ENCODE measurements around the gene C1orf35. TPM values are rescaled to one million over a fixed set of nuclear protein-coding genes. Genes with fewer than 3 reads are reported as not detected.
A peak's percentile ranks its signal among the peaks of the same experiment; 100 is the strongest.

C1orf35 gene
- total RNA-seq, 2 donors from 2014 or later: 4.5 to 4.9 TPM

DNA sequence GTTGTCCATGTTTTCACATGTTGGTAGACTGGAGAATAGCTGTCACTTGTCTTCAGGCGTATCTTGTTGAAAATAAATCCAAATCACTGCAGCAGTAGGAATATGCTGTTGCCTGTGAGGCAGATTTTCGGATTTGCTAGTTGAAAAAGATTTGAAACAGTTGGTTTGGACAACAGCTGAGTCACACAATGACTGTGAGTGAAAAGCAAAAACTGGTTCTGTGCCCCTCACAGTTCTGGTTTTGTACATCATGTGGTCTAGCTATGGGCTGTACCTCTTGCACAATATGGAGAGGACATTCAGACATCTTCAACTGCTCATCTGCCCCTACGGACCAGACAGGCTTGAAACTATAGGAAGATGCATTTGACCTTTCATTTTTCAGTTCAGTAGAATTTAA, 18.8 kb downstream of the C1orf35 start:
- TF ChIP-seq, protein P1, sequence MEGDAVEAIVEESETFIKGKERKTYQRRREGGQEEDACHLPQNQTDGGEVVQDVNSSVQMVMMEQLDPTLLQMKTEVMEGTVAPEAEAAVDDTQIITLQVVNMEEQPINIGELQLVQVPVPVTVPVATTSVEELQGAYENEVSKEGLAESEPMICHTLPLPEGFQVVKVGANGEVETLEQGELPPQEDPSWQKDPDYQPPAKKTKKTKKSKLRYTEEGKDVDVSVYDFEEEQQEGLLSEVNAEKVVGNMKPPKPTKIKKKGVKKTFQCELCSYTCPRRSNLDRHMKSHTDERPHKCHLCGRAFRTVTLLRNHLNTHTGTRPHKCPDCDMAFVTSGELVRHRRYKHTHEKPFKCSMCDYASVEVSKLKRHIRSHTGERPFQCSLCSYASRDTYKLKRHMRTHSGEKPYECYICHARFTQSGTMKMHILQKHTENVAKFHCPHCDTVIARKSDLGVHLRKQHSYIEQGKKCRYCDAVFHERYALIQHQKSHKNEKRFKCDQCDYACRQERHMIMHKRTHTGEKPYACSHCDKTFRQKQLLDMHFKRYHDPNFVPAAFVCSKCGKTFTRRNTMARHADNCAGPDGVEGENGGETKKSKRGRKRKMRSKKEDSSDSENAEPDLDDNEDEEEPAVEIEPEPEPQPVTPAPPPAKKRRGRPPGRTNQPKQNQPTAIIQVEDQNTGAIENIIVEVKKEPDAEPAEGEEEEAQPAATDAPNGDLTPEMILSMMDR (IDR thresholded peaks at IDR 0.05): no peak
- H3K4me1 ChIP-seq: peaks cover 0 to 73% of the 10 kb centered on the region in 2 donors
- peaks cover 12% of the 10 kb centered on the region for H3K36me3 ChIP-seq
- H3K4me3 ChIP-seq: peak overlapping the region; percentile 78 to 100
- no peaks in the 10 kb centered on the region for H3K9me3 ChIP-seq
- no peak for DNase-seq (ENCODE audit: low spot score)
- H3K27ac ChIP-seq: peak overlapping the region; percentile 96 to 97
- H3K27me3 ChIP-seq: no peaks in the 10 kb centered on the region

DNA sequence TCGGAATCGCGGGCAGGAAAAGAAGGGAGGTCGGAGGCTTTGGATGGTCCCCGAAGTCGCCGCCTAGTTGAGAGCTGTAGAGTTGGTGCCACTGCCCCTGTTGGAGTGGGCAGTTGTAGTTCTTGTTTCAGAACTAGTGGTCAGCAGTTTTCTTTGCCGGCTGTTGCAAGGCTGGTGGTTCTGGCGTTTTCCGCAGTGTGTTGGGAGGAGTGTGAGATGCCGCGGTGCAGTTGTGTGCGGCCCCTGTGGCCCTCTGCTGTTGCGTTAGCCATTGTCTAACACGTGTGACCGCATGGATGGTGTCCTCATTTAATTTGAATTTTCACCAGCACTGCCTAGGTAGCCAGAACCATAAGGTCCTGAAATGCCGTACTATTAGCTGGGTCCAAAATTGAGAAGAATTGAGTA, 19.2 kb downstream of the C1orf35 start:
- peak overlapping the region; percentile 78 to 100 for H3K4me3 ChIP-seq
- no peaks in the 10 kb centered on the region for H3K27me3 ChIP-seq
- no peaks in the 10 kb centered on the region for H3K9me3 ChIP-seq
- H3K27ac ChIP-seq: peak overlapping the region; percentile 96 to 97
- H3K4me1 ChIP-seq: peaks cover 0 to 68% of the 10 kb centered on the region in 2 donors
- no peak for DNase-seq (ENCODE audit: low spot score)
- TF ChIP-seq, protein P1 (IDR thresholded peaks at IDR 0.05): no peak
- H3K36me3 ChIP-seq: peaks cover 11% of the 10 kb centered on the region

DNA sequence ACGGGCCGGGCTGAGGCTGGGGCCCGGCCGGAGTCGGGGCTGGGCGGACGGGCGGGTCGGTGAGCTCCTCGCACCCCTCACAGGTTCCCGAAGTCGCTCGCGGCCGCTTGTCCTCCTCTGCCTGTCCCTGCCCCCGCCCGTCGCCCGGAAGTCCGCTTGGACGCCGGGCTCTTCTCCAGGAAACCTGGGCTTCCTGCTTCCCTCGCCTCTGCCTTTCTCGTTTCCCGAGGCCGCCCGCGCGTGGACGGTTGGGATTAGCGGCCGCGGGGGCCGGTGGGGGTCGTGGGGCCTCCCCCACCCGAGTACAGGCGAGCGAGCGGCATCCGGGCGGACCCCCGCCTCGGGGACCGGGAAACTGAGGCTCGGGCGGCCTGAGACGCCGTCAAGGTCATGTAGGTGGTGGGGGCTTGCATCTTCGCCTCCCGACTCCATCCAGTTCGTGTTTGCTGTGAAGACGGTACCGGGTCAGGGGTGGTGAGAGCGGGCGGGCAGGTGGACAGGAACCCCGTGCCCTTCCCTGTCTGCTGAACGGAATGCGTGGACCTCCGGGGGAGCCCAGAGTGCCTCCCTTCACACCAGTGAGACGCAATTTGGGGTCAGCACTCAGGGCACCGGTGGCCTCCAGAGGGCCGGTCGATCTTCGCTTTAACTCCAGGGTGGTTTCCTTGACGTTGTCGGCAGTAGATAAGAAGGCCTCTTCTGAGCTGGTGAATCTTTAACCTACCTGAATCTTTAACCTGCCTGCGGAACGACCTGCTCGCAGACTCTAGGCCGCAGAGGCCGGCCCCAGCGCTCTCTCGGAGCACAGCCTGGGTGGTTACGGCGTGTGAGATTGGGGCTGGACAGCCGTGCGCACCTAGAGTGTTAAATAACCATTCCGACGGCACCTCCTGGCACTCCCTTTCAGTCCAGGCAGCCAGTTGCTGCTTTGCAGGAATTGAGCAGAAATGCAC, 19.9 kb downstream of the C1orf35 start:
- H3K27me3 ChIP-seq: no peaks in the 10 kb centered on the region
- peak overlapping the region; percentile 96 to 97 for H3K27ac ChIP-seq
- H3K36me3 ChIP-seq: peaks cover 7% of the 10 kb centered on the region
- peaks cover 0 to 62% of the 10 kb centered on the region in 2 donors for H3K4me1 ChIP-seq
- peak overlapping the region; percentile 78 to 100 for H3K4me3 ChIP-seq
- TF ChIP-seq, protein P1 (IDR thresholded peaks at IDR 0.05): no peak
- DNase-seq (ENCODE audit: low spot score): no peak
- no peaks in the 10 kb centered on the region for H3K9me3 ChIP-seq

- TF ChIP-seq, protein P1 (IDR thresholded peaks at IDR 0.05): peak in 1 of 2 donors; percentile 46
- Histone ChIP-seq H3K27ac (peak within 1 kb of the TSS; percentile 96 to 97), H3K36me3 (peaks cover 7% of the 10 kb centered on the region), H3K4me1 (peaks cover 0 to 53% of the 10 kb centered on the region in 2 donors), H3K4me3 (peak within 1 kb of the TSS; percentile 78 to 100), H3K9me3 (no peaks in the 10 kb centered on the region), H3K27me3 (no peaks in the 10 kb centered on the region)
- DNase-seq (ENCODE audit: low spot score): peak; percentile 90
Observed at GRCh38 chr1:228082214-228082917, 20.8 kb downstream of the C1orf35 start, which contains the start of gene ARF1. Gene ARF1, plus strand, starts transcription at chr1:228082708. Its CDS starts 14,407 bp downstream, at chr1:228097115.

DNA sequence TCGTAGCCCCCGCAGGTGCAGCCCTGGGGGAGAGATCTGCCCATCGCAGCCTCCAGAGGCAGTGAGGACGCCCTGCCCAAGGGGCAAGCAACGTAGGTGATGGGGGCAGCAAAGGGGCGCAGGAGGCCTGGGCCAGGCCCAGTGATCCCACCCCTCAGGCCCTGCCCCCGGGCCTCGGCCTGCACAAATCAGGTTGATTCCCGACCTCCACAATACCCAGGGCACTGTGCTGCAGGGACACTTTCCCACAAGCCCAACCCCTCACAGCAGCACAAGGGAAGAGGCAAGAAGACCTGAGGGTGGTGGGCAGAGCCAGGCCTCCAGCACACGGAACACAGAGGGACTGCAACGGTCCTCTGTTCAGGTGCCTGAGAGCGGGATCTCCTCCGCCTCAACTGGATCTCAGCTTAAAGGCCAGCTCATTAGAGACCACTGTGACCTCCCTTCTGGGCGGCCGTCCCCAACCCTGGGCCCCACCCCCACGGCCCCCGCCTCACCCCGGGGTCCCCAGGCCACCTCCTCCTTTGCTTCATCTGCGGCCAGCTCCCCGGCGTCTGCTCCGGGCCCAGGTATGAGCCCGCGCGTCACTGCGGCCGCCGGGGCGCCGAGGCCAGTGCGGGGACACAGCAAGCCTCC, 21.4 kb downstream of the C1orf35 start:
- Histone ChIP-seq H3K36me3 (peaks cover 7% of the 10 kb centered on the region), H3K4me3 (peak overlapping the region; percentile 78 to 100), H3K27me3 (no peaks in the 10 kb centered on the region), H3K4me1 (peaks cover 0 to 47% of the 10 kb centered on the region in 2 donors), H3K27ac (peak overlapping the region; percentile 96 to 97), H3K9me3 (no peaks in the 10 kb centered on the region)
- DNase-seq (ENCODE audit: low spot score): no peak
- TF ChIP-seq, protein P1 (IDR thresholded peaks at IDR 0.05): no peak
